SK-N-SH (cell line): ENCODE measurements around the gene FRAS1. TPM values are rescaled to one million over a fixed set of nuclear protein-coding genes. Genes with fewer than 3 reads are reported as not detected.

ENCODE experiments used
- CTCF ChIA-PET: fragments of 300-600, 350-600 bp; formaldehyde crosslinking; extraction: SDS; loops from one replicate; lab custom pipeline; 2021; lab: Yijun Ruan, JAX
- POLR2A ChIA-PET: fragments of 350-600 bp; sonication (Branson Sonifier 250); formaldehyde crosslinking; extraction: SDS; loops from one replicate; lab custom pipeline; 2020; ENCODE audit warnings: antibody characterized with exemption, inconsistent platforms; lab: Yijun Ruan, JAX
- DNase-seq: peaks from one replicate; pipeline ENCODE4 v3.0.0; 2012
- H2AFZ ChIP-seq: fragments of 200-600 bp; sonication (generic); 2 replicates; pipeline ENCODE4 v1.8.1; 2016; ENCODE audit warnings: antibody characterized with exemption, mild to moderate bottlenecking, low read depth
- H3F3A ChIP-seq: fragments of 200-600 bp; sonication (generic); replicated peaks from 2 replicates; pipeline ENCODE3; 2016; ENCODE audit warnings: antibody characterized with exemption, mild to moderate bottlenecking; ENCODE audit not compliant: insufficient read depth
- H3K27ac ChIP-seq, 2 experiments: fragments of 200-500 bp in 1 of 2; fragments of 200-600 bp in 1 of 2; sonication (Bioruptor generic) in 1 of 2; sonication (generic), shearing (Covaris generic) in 1 of 2; 2 replicates each; pipeline versions ENCODE4 v1.5.1 to v1.6.1; 2014 to 2016; ENCODE audit warnings: low read depth in 2 of 2, inconsistent platforms in 1 of 2, low read length in 1 of 2, mild to moderate bottlenecking in 1 of 2, mixed read lengths in 1 of 2
- H3K27me3 ChIP-seq: fragments of 200-600 bp; sonication (generic), shearing (Covaris generic); 2 replicates; pipeline ENCODE4 v1.6.1; 2016; ENCODE audit warnings: mixed run types; ENCODE audit not compliant: insufficient read depth
- H3K36me3 ChIP-seq, 2 experiments: fragments of 200-500 bp in 1 of 2; fragments of 200-600 bp in 1 of 2; sonication (Bioruptor generic) in 1 of 2; sonication (generic) in 1 of 2; replicated peaks in 1 of 2; 2 replicates each; pipeline versions ENCODE3 to v1.5.1; 2014 to 2016; ENCODE audit warnings: low read length in 1 of 2, mild to moderate bottlenecking in 1 of 2; ENCODE audit not compliant: insufficient read depth in 2 of 2, control insufficient read depth in 1 of 2
- H3K4me1 ChIP-seq, 2 experiments: fragments of 200-500 bp in 1 of 2; fragments of 200-600 bp in 1 of 2; sonication (Bioruptor generic) in 1 of 2; sonication (generic), shearing (Covaris generic) in 1 of 2; 2 replicates each; pipeline versions ENCODE4 v1.5.1 to v1.6.1; 2014 to 2016; ENCODE audit warnings: low read depth in 1 of 2, low read length in 1 of 2, mixed run types in 1 of 2; ENCODE audit not compliant: insufficient read depth in 2 of 2, control insufficient read depth in 1 of 2
- H3K4me2 ChIP-seq: fragments of 200-600 bp; sonication (generic), shearing (Covaris generic); 2 replicates; pipeline ENCODE4 v1.6.1; 2017; ENCODE audit warnings: mixed run types
- H3K4me3 ChIP-seq, 2 experiments: fragments of 200-500 bp in 1 of 2; fragments of 200-600 bp in 1 of 2; sonication (Bioruptor generic) in 1 of 2; sonication (generic), shearing (Covaris generic) in 1 of 2; 2 replicates each; pipeline versions ENCODE4 v1.5.1 to v1.8.1; 2014 to 2016; ENCODE audit warnings: low read depth in 2 of 2, inconsistent platforms in 1 of 2, low read length in 1 of 2, mild to moderate bottlenecking in 1 of 2, mixed read lengths in 1 of 2, moderate library complexity in 1 of 2
- H3K79me2 ChIP-seq: fragments of 200-600 bp; sonication (generic); 2 replicates; pipeline ENCODE4 v1.8.1; 2017; ENCODE audit warnings: mild to moderate bottlenecking; ENCODE audit not compliant: insufficient read depth
- H3K9ac ChIP-seq: fragments of 200-600 bp; sonication (generic); 2 replicates; pipeline ENCODE4 v1.6.1; 2017; ENCODE audit warnings: mixed run types
- H3K9me2 ChIP-seq: fragments of 200-600 bp; sonication (generic); 2 replicates; pipeline ENCODE4 v1.6.1; 2017; ENCODE audit warnings: mixed run types
- H3K9me3 ChIP-seq: fragments of 200-600 bp; sonication (generic); 2 replicates; pipeline ENCODE4 v1.6.1; 2017; ENCODE audit warnings: mixed run types, mild to moderate bottlenecking, moderate library complexity
- H4K20me1 ChIP-seq: fragments of 200-600 bp; sonication (generic); 2 replicates; pipeline ENCODE4 v1.6.1; 2017; ENCODE audit warnings: mild to moderate bottlenecking, mixed run types; ENCODE audit not compliant: insufficient read depth
- CHD2 ChIP-seq: fragments of 150-350 bp; IDR thresholded peaks from 2 replicates; pipeline ENCODE4 v1.6.1; 2018; ENCODE audit warnings: low read length; ENCODE audit not compliant: partially characterized antibody
- ELF1 ChIP-seq: IDR thresholded peaks from 2 replicates; pipeline ENCODE4 v1.4.0; 2012
- EZH2phosphoT487 ChIP-seq: fragments of 200-600 bp; sonication (generic); IDR thresholded peaks from 2 replicates; pipeline ENCODE4 v1.6.1; 2017; ENCODE audit warnings: low read depth, mixed run types, mild to moderate bottlenecking, antibody characterized with exemption, moderate library complexity, borderline replicate concordance
- FOXM1 ChIP-seq: IDR thresholded peaks from 2 replicates; pipeline ENCODE4 v1.4.0; 2012; ENCODE audit warnings: low read depth, mild to moderate bottlenecking
- GATA2 ChIP-seq: sonication (generic); formaldehyde crosslinking; IDR thresholded peaks from 2 replicates; pipeline ENCODE4 v1.5.0; 2020; ENCODE audit warnings: mild to moderate bottlenecking, missing genetic modification reagents
- JUND ChIP-seq: IDR thresholded peaks from 2 replicates; pipeline ENCODE4 v1.4.0; 2012
- MAX ChIP-seq: IDR thresholded peaks from 2 replicates; pipeline ENCODE4 v1.4.0; 2012; ENCODE audit warnings: low read depth
- MEF2A ChIP-seq: IDR thresholded peaks from 2 replicates; pipeline ENCODE4 v1.4.0; 2012; ENCODE audit warnings: low read depth, borderline replicate concordance
- NFIC ChIP-seq: IDR thresholded peaks from 2 replicates; pipeline ENCODE4 v1.4.0; 2012; ENCODE audit warnings: borderline replicate concordance
- NRF1 ChIP-seq: IDR thresholded peaks from 2 replicates; pipeline ENCODE4 v1.6.1; 2012; ENCODE audit warnings: low read depth, mild to moderate bottlenecking, low read length
- RCOR1 ChIP-seq: fragments of 150-350 bp; IDR thresholded peaks from 2 replicates; pipeline ENCODE4 v1.6.1; 2017; ENCODE audit warnings: antibody characterized with exemption, low read length
- REST ChIP-seq: IDR thresholded peaks from 2 replicates; pipeline ENCODE4 v1.6.1; 2012; ENCODE audit warnings: mild to moderate bottlenecking, low read depth, low read length, moderate library complexity
- RFX5 ChIP-seq: IDR thresholded peaks from 2 replicates; pipeline ENCODE4 v1.6.1; 2012; ENCODE audit warnings: mild to moderate bottlenecking, improper control_type of control experiment, low read length
- SIN3A ChIP-seq: IDR thresholded peaks from 2 replicates; pipeline ENCODE4 v1.6.1; 2012; ENCODE audit warnings: low read depth, mild to moderate bottlenecking, low read length, moderate library complexity, borderline replicate concordance
- SMC3 ChIP-seq: IDR thresholded peaks from 2 replicates; pipeline ENCODE4 v1.6.1; 2012; ENCODE audit warnings: low read depth, low read length, improper control_type of control experiment
- TAF1 ChIP-seq: IDR thresholded peaks from 2 replicates; pipeline ENCODE4 v1.6.1; 2012; ENCODE audit warnings: low read depth, mild to moderate bottlenecking, low read length, moderate library complexity, borderline replicate concordance
- TCF12 ChIP-seq: IDR thresholded peaks from 2 replicates; pipeline ENCODE4 v1.4.0; 2012
- USF2 ChIP-seq: fragments of 150-350 bp; IDR thresholded peaks from 2 replicates; pipeline ENCODE4 v1.6.1; 2017; ENCODE audit warnings: antibody characterized with exemption, low read length, low read depth, borderline replicate concordance
- WGBS: methylation state at CpG from one replicate; pipeline ENCODE4 v1.1.6; 2017; ENCODE audit warnings: low lambda C conversion rate; 5-methylcytosine and 5-hydroxymethylcytosine counted together
- polyA plus RNA-seq, 3 experiments: library from polyadenylated mRNA; depleted of rRNA; stranded (reverse); fragments of >200 nt; gene quantifications; 2 replicates each; pipeline ENCODE4 v1.2.3, GENCODE V29; 2012
- TF ChIP-seq, protein P1 (sequence below): IDR thresholded peaks from 2 replicates; pipeline ENCODE4; 2012
- TF ChIP-seq, protein P2 (sequence below): fragments of 200-600 bp; sonication (generic); IDR thresholded peaks from 2 replicates; pipeline ENCODE4 v1.6.1; 2017; ENCODE audit warnings: antibody characterized with exemption, mild to moderate bottlenecking, moderate library complexity

The FRAS1 gene
- polyA plus RNA-seq, 1 of the 3 experiments (the other 2 are of a cell fraction): 8.3 TPM

- no peak for TF ChIP-seq REST
- no peak for TF ChIP-seq JUND
- TF ChIP-seq ELF1: no peak
- peak; percentile 56 for TF ChIP-seq CHD2
- no peak for TF ChIP-seq TAF1
- TF ChIP-seq RFX5: no peak; the same call in 1 of the 2 replicates
- 0 out of 2 replicates have a peak, but pooled peaks have one; percentile 16 for TF ChIP-seq TCF12
- no peak for TF ChIP-seq NRF1
- TF ChIP-seq SMC3: peak; percentile 81
- TF ChIP-seq EZH2phosphoT487: no peak
- peak; percentile 80 for TF ChIP-seq MAX
- TF ChIP-seq NFIC: no peak; the same call in 1 of the 2 replicates
- no peak for TF ChIP-seq MEF2A
These were observed 2.4 kb downstream of the FRAS1 start (continued) for GRCh38 chr4:78059524-78059889.

GRCh38 chr4:78059938-78060337 lies 2.8 kb downstream of the FRAS1 start:
- Histone ChIP-seq H4K20me1 (no peaks in the 10 kb centered on the region), H3K4me2 (peak overlapping the region; percentile 21; the same call in 1 of the 2 replicates)
- POLR2A ChIA-PET: no interaction called here
- no peak for TF ChIP-seq REST
- TF ChIP-seq USF2: no peak
- no peak for TF ChIP-seq GATA2
- no peak for TF ChIP-seq SIN3A
- no peak for TF ChIP-seq MAX
- no peak for TF ChIP-seq FOXM1
- no peak for TF ChIP-seq TAF1
- TF ChIP-seq, protein P1, sequence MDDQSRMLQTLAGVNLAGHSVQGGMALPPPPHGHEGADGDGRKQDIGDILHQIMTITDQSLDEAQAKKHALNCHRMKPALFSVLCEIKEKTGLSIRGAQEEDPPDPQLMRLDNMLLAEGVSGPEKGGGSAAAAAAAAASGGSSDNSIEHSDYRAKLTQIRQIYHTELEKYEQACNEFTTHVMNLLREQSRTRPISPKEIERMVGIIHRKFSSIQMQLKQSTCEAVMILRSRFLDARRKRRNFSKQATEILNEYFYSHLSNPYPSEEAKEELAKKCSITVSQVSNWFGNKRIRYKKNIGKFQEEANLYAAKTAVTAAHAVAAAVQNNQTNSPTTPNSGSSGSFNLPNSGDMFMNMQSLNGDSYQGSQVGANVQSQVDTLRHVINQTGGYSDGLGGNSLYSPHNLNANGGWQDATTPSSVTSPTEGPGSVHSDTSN: no peak
- TF ChIP-seq CHD2: no peak
- TF ChIP-seq RCOR1: no peak
- TF ChIP-seq, protein P2, sequence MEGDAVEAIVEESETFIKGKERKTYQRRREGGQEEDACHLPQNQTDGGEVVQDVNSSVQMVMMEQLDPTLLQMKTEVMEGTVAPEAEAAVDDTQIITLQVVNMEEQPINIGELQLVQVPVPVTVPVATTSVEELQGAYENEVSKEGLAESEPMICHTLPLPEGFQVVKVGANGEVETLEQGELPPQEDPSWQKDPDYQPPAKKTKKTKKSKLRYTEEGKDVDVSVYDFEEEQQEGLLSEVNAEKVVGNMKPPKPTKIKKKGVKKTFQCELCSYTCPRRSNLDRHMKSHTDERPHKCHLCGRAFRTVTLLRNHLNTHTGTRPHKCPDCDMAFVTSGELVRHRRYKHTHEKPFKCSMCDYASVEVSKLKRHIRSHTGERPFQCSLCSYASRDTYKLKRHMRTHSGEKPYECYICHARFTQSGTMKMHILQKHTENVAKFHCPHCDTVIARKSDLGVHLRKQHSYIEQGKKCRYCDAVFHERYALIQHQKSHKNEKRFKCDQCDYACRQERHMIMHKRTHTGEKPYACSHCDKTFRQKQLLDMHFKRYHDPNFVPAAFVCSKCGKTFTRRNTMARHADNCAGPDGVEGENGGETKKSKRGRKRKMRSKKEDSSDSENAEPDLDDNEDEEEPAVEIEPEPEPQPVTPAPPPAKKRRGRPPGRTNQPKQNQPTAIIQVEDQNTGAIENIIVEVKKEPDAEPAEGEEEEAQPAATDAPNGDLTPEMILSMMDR: no peak
- TF ChIP-seq EZH2phosphoT487: no peak

More at GRCh38 chr4:78059938-78060337, 2.8 kb downstream of the FRAS1 start:
- H3K9ac ChIP-seq: no peak overlapping the region
- DNase-seq: no peak
- H3K27ac ChIP-seq: no peak overlapping the region
- peaks cover 0 to 8% of the 10 kb centered on the region in 2 experiments; a peak in 1 of 4 replicates for H3K4me1 ChIP-seq
- CTCF ChIA-PET: interaction anchor here (0.6 to 3.5 kb wide), 57 partner anchors 9 to 810 kb away, joined by 3 to 77 read pairs (median 5); partner anchors contain the start of gene ANXA3
- H3K79me2 ChIP-seq: peaks cover 32% of the 10 kb centered on the region
- H3K4me3 ChIP-seq: peak overlapping the region; percentile 27 to 91; a peak in 2 of 4 replicates
- WGBS: 75% methylated on average over 1 of the region's 1 CpG
- H2AFZ ChIP-seq: no peak overlapping the region
- H3K9me3 ChIP-seq: no peaks in the 10 kb centered on the region
- H3K36me3 ChIP-seq: no peaks in the 10 kb centered on the region
- H3K9me2 ChIP-seq: no peaks in the 10 kb centered on the region
- no peaks in the 10 kb centered on the region for H3K27me3 ChIP-seq
- H3F3A ChIP-seq: peaks cover 13% of the 10 kb centered on the region
